Fibroblast of pulmonary artery (primary cell): ENCODE measurements around the gene WTIP.

Source experiments
- DNase-seq: peaks from one replicate; pipeline ENCODE4 v3.0.0-alpha.2; 2010; ENCODE audit warnings: low read depth
- H3K4me3 ChIP-seq: replicated peaks from 2 replicates; pipeline ENCODE4 v1.5.1; 2011; ENCODE audit warnings: low read depth, mild to moderate bottlenecking, control low read depth, low read length, moderate library complexity
- CTCF ChIP-seq: IDR thresholded peaks from 2 replicates; pipeline ENCODE4 v1.5.1; 2011; ENCODE audit warnings: mild to moderate bottlenecking, control low read depth, low read length, inconsistent platforms; ENCODE audit errors: missing control alignments

The WTIP gene

DNA sequence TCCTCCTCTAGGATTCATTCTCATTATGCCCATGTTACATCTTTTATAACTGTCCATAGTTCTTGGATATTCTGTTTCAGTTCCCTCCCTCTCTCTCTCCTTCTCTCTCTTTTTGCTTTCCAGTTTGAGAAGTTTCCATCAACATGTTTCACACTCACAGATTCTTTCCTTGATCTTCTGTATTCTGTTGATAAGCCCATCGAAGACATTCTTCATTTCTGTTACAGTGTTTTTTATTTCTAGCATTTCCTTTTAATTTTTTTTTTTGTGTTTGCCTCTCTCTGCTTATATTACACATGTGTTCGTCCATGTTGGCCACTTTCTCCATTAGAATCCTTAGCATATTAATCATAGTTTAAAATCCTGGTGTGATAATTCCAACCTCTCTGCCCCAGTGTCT is 68.3 kb downstream of the WTIP start:
- no peak for DNase-seq

GRCh38 chr19:34555447-34555846 is 73.9 kb downstream of the WTIP start:
- peak; percentile 2 for DNase-seq

More for the DNA sequence above, 68.3 kb downstream of the WTIP start:
- no peak overlapping the region for H3K4me3 ChIP-seq
- TF ChIP-seq CTCF, result no peak

GRCh38 chr19:34556488-34556887 is 74.9 kb downstream of the WTIP start:
- TF ChIP-seq CTCF, result peak; percentile 31
- DNase-seq, result peak; percentile 19
- H3K4me3 ChIP-seq, result no peak overlapping the region

More at GRCh38 chr19:34555447-34555846, 73.9 kb downstream of the WTIP start:
- no peak overlapping the region for H3K4me3 ChIP-seq
- peak; percentile 17 for TF ChIP-seq CTCF

DNA sequence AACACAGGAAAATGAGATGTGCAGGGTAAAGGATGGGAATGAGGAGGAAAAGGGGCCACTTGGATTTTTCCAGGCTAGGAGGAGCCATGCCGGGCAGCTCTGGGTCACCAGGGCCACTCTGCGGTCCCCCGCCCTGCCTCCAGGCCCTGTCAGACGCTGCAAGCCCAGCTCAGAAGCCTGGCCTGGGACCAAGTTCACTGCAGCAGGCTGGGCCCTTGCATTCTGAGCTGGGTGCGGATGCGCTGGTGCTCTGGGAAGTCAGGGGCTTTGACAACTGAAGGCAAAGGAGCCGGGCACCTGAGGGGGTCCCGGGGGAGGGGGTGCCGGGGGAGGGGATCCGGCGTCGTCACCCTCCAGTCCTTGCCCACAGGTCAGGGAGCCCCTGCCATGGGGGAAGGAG is 77.5 kb downstream of the WTIP start:
- no peak for TF ChIP-seq CTCF
- no peak for DNase-seq

DNA sequence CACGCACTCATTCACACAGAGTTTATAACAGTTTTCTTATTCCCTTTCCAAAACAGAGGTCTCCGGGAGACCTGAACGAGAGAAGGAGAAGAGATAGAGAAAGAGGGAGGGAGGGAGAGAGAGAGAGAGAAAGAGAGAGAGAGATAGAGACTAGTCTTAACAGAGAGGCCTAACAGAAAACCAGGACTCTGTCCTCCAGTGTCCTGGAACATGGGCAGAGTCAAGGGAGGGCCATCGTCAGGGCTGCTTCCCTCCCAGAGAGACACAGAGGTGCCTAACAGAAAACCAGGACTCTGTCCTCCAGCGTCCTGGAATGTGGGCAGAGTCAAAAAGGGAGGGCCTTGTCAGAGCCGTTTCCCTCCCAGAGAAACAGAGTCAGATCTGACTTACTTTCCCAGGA is 78.7 kb downstream of the WTIP start:
- no peak for TF ChIP-seq CTCF
- DNase-seq, result no peak
- H3K4me3 ChIP-seq, result no peak overlapping the region

More for the DNA sequence above, 77.5 kb downstream of the WTIP start:
- H3K4me3 ChIP-seq, result no peak overlapping the region
